ENCODE data around the gene EPHA6. TPM values are rescaled to one million over a fixed set of nuclear protein-coding genes. Genes with fewer than 3 reads are reported as not detected.

Gene EPHA6
- total and polyA plus RNA-seq, 10 of the 15 experiments (the other 5 are each of a cell fraction or from before 2014, with no cell fraction given): not detected

DNA sequence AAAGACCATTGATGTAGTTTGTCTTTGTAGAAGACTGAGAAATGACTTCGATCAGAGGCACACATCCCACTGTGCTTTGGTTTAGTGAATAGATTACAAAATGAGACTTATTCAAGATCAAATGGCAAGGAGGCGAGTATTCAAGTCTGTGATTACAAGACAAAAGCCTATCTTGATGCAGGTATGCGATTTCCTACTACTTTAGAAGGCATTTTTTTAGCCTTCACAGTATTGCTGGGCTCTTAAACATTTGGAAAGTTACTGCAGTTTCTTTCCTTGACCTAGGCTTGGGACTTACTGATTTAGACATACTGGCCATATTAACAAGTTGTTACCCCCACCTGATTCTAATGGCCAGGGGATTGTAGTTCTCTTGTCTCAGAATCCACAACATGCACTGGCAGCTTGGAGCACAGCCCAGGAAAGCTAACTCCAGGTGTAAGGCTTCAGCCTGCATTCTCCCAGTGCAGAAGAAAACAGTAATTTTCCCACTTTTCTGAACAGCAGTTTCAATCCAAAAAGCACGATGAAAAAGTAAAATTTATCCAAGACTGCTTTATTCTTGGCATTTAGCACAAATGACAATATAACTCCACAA lies 311.6 kb downstream of the EPHA6 start (continued):
- TF ChIP-seq WRNIP1 (IDR thresholded peaks at IDR 0.05; ENCODE audit: borderline replicate concordance, low read depth, low read length): no peak

DNA sequence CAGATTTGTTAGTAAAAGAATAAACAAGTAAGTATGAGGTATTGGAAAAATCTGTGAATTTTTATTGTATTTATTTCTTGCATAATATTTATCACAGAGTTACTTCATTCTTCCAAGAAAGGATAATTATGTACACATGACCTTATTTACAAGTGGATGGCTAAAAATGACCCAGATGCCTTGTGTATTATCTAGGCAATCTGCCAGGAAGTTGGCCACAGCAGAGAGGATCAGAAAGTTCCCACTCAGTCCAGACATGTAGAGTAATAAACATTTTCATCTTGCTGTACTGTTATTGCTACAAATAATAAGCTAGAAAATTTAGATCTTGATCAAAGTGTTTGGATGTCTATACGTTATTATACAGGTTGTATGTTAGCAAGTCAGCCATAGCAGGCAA lies 317.1 kb downstream of the EPHA6 start:
- TF ChIP-seq ZNF274 (IDR thresholded peaks at IDR 0.05; ENCODE audit: insufficient read depth, insufficient read length) (no peak), ETV6 (conservative IDR thresholded peaks at IDR 0.05 in 1 of 2, IDR thresholded peaks at IDR 0.05 in 1 of 2; ENCODE audit: borderline replicate concordance in 1 of 2, low read depth in 1 of 2) (no peak), NRF1 (conservative IDR thresholded peaks at IDR 0.05; ENCODE audit: low read depth, low read length) (no peak), HDAC2 (IDR thresholded peaks at IDR 0.05) (no peak)
- Histone ChIP-seq H3K9ac (ENCODE audit: control insufficient read depth, insufficient read depth, low read length) (no peak overlapping the region), H3K27ac (ENCODE audit: control insufficient read depth, insufficient read depth) (no peak overlapping the region), H3K4me3 (no peak overlapping the region), H3K9me3 (replicated peaks; ENCODE audit: control insufficient read depth, insufficient read depth, low read length) (no peaks in the 10 kb centered on the region), H3K4me2 (ENCODE audit: control insufficient read depth, insufficient read depth) (no peak overlapping the region), H4K20me1 (ENCODE audit: control insufficient read depth, insufficient read depth) (no peaks in the 10 kb centered on the region), H3K79me2 (ENCODE audit: control insufficient read depth, insufficient read depth, low read length) (no peaks in the 10 kb centered on the region), H3K4me1 (ENCODE audit: control insufficient read depth, insufficient read depth, low read length) (no peaks in the 10 kb centered on the region), H2AFZ (ENCODE audit: control insufficient read depth, low read depth, low read length) (no peak overlapping the region), H3K27me3 (replicated peaks in 1 of 2; ENCODE audit: control insufficient read depth in 2 of 2, insufficient read depth in 2 of 2, low read length in 1 of 2) (no peaks in the 10 kb centered on the region), H3K36me3 (ENCODE audit: control insufficient read depth in 2 of 2, insufficient read depth in 2 of 2, low read length in 1 of 2) (no peaks in the 10 kb centered on the region)
- no peak for DNase-seq (ENCODE audit: low read depth, low spot score)
- intact Hi-C loops (cut with micrococcal nuclease; ENCODE audit: unreplicated experiment): loop anchor here (10.0 kb wide), 1 partner anchor 267 kb away; no protein-coding TSS in a partner anchor
- BruUV-seq (replicated peaks): no TSS peak
- ChIA-PET SMC1A (ENCODE audit: uncharacterized antibody, unreplicated experiment) (no interaction called here), RAD21 (ENCODE audit: unreplicated experiment) (no interaction called here), CTCF (no interaction called here), POLR2A (no interaction called here)
- WGBS (ENCODE audit: insufficient coverage, insufficient replicate concordance, low lambda C conversion rate, missing lambda C conversion rate): 0% methylated on average over 1 of the region's 1 CpG
- FAIRE-seq: no peak
- no peak for ATAC-seq
- in situ Hi-C loops (cut with MboI): no loop called here

DNA sequence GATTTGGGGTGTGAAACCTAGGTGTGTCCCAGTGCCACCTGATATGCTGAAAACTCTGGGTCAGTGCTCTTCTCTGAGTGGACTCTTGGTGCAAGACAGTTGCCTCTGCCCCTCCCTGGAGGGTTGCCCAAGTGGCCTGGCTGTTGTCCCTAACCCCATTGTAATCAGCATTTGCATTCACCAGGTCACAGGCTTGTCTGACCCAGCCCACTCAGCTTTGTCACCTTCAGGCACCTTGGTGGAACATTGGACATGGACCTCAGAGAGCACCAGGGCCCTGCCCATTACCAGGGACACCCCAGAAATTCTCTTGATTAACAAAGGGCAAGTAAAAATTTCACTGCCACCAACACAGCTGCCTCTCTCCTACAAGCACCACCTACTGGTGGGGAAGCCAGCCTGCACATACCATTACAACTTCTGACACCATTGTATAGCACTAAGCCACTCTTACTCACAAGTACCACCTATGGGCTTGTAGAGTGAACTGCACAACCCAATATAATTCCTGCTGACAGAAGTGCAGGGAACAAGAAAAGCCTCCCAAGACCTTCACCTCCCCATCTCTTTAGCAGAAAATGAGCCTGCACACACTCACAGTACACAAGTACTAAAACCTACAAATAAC lies 324.6 kb downstream of the EPHA6 start:
- Histone ChIP-seq H3K9me3 (replicated peaks; ENCODE audit: control insufficient read depth, insufficient read depth, low read length) (no peaks in the 10 kb centered on the region), H4K20me1 (ENCODE audit: control insufficient read depth, insufficient read depth) (no peaks in the 10 kb centered on the region), H3K27ac (ENCODE audit: control insufficient read depth, insufficient read depth) (no peak overlapping the region), H3K27me3 (replicated peaks in 1 of 2; ENCODE audit: control insufficient read depth in 2 of 2, insufficient read depth in 2 of 2, low read length in 1 of 2) (no peaks in the 10 kb centered on the region), H3K9ac (ENCODE audit: control insufficient read depth, insufficient read depth, low read length) (no peak overlapping the region), H3K79me2 (ENCODE audit: control insufficient read depth, insufficient read depth, low read length) (no peaks in the 10 kb centered on the region), H3K4me3 (no peak overlapping the region), H3K4me2 (ENCODE audit: control insufficient read depth, insufficient read depth) (no peak overlapping the region), H3K36me3 (ENCODE audit: control insufficient read depth in 2 of 2, insufficient read depth in 2 of 2, low read length in 1 of 2) (no peaks in the 10 kb centered on the region), H2AFZ (ENCODE audit: control insufficient read depth, low read depth, low read length) (no peak overlapping the region), H3K4me1 (ENCODE audit: control insufficient read depth, insufficient read depth, low read length) (no peaks in the 10 kb centered on the region)
- ATAC-seq (peak; percentile 86), DNase-seq (ENCODE audit: low read depth, low spot score) (no peak), FAIRE-seq (no peak)
- in situ Hi-C loops (cut with MboI): no loop called here
- no TSS peak for BruUV-seq (replicated peaks)
- ChIA-PET CTCF (no interaction called here), POLR2A (no interaction called here), RAD21 (ENCODE audit: unreplicated experiment) (no interaction called here), SMC1A (ENCODE audit: uncharacterized antibody, unreplicated experiment) (no interaction called here)
- intact Hi-C loops (cut with micrococcal nuclease; ENCODE audit: unreplicated experiment): loop anchor here (10.0 kb wide), 1 partner anchor 274 kb away; no protein-coding TSS in a partner anchor
- TF ChIP-seq RAD21 (IDR thresholded peaks at IDR 0.05; ENCODE audit: insufficient read depth, low read depth, low read length) (0 out of 2 replicates have a peak, but pooled peaks have one; percentile 8), SMAD5 (IDR thresholded peaks at IDR 0.05; ENCODE audit: low read depth) (no peak), IKZF2 (IDR thresholded peaks at IDR 0.05) (no peak)
- TF ChIP-seq, protein P1, sequence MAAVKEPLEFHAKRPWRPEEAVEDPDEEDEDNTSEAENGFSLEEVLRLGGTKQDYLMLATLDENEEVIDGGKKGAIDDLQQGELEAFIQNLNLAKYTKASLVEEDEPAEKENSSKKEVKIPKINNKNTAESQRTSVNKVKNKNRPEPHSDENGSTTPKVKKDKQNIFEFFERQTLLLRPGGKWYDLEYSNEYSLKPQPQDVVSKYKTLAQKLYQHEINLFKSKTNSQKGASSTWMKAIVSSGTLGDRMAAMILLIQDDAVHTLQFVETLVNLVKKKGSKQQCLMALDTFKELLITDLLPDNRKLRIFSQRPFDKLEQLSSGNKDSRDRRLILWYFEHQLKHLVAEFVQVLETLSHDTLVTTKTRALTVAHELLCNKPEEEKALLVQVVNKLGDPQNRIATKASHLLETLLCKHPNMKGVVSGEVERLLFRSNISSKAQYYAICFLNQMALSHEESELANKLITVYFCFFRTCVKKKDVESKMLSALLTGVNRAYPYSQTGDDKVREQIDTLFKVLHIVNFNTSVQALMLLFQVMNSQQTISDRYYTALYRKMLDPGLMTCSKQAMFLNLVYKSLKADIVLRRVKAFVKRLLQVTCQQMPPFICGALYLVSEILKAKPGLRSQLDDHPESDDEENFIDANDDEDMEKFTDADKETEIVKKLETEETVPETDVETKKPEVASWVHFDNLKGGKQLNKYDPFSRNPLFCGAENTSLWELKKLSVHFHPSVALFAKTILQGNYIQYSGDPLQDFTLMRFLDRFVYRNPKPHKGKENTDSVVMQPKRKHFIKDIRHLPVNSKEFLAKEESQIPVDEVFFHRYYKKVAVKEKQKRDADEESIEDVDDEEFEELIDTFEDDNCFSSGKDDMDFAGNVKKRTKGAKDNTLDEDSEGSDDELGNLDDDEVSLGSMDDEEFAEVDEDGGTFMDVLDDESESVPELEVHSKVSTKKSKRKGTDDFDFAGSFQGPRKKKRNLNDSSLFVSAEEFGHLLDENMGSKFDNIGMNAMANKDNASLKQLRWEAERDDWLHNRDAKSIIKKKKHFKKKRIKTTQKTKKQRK (IDR thresholded peaks at IDR 0.05; ENCODE audit: low read depth, low read length): no peak
- TF ChIP-seq, protein P2, sequence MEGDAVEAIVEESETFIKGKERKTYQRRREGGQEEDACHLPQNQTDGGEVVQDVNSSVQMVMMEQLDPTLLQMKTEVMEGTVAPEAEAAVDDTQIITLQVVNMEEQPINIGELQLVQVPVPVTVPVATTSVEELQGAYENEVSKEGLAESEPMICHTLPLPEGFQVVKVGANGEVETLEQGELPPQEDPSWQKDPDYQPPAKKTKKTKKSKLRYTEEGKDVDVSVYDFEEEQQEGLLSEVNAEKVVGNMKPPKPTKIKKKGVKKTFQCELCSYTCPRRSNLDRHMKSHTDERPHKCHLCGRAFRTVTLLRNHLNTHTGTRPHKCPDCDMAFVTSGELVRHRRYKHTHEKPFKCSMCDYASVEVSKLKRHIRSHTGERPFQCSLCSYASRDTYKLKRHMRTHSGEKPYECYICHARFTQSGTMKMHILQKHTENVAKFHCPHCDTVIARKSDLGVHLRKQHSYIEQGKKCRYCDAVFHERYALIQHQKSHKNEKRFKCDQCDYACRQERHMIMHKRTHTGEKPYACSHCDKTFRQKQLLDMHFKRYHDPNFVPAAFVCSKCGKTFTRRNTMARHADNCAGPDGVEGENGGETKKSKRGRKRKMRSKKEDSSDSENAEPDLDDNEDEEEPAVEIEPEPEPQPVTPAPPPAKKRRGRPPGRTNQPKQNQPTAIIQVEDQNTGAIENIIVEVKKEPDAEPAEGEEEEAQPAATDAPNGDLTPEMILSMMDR (IDR thresholded peaks at IDR 0.05 in 2 of 3, conservative IDR thresholded peaks at IDR 0.05 in 1 of 3; ENCODE audit: control insufficient read depth in 2 of 3, extremely low read depth in 1 of 3, insufficient read depth in 1 of 3, low read depth in 3 of 3, low read length in 3 of 3): peak; percentile 3 to 32 (median 17); a peak in 2 of 6 replicates

All from GM12878 (cell line).